ENCODE data around the gene CCHCR1.

The CCHCR1 gene

GRCh38 chr6:31162463-31163165 lies 5.0 kb upstream of the CCHCR1 start:
- DNase-seq (ENCODE audit: low spot score), result no peak

- DNase-seq (ENCODE audit: low spot score), result no peak
Measured at GRCh38 chr6:31161216-31162126, 3.9 kb upstream of the CCHCR1 start.

- DNase-seq (ENCODE audit: low spot score), result no peak
Measured at GRCh38 chr6:31158863-31159855, 1.6 kb upstream of the CCHCR1 start.

GRCh38 chr6:31158140-31158862 lies 699 bp upstream of the CCHCR1 start, which contains the start of gene TCF19:
Gene TCF19, plus strand, starts transcription at chr6:31158589. Its CDS starts 881 bp downstream, at chr6:31159470.
- DNase-seq (ENCODE audit: low spot score), result peak; percentile 99

DNA sequence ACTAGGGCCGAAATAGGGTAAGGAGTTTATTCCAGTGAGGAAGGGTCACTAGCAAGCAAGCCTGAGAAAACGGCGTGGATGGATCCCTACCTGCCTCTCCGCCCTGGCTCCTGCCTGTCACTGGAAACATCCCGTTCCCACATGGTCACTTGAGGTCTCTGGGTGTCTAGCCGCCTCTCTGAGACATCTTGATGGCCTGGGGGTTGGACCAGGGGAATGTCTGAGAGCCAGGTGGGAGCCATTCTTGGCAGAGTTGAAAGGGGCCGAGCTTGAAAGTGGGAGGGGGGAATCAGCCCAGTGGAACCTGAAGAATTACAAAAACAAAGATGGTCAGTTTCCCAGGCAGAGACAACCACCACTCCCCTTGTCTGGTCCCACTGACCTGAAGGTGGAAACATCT lies 961 bp downstream of the CCHCR1 start:
- DNase-seq (ENCODE audit: low spot score), result no peak

DNA sequence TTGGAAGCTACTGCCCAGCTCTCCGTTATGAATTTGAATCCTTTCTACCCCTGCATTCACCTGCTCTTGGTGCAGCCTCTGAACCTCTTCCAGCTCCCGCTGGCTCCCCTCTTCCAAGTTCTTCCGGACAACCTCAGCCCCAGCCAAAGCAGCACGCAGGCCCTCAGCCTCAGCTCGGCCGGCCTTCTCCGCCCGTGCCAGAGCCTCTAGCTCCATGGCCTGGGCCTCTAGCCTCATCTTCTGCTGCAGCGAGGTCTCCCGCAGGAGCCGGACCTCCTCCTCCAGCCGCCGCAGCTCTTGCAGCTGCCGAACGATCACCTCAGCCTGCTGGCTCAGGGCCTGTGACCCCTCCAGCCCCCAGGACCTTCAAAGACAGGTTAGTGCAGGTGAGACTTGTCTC lies 3.2 kb downstream of the CCHCR1 start:
- no peak for DNase-seq (ENCODE audit: low spot score)

DNA sequence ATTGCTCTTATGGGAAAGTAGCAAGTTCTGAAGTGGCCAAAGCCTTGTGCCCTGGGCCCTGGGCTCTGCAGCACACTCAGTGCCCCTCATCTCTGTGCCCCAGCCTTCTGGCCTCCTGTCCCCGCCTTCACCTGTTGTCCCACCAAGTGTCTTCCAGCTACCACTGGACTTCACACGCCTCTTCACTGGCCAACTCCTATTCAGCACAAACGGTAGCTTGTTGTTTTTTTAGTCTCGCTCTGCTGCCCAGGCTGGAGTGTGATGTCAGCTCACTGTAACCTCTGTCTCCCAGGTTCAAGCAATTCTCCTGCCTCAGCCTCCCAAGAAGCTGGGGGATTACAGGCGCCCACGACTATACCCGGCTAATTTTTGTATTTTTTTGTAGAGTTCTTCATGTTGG lies 4.8 kb downstream of the CCHCR1 start:
- no peak for DNase-seq (ENCODE audit: low spot score)

- DNase-seq (ENCODE audit: low spot score), result no peak
Measured at GRCh38 chr6:31149827-31150447, 7.7 kb downstream of the CCHCR1 start.

DNA sequence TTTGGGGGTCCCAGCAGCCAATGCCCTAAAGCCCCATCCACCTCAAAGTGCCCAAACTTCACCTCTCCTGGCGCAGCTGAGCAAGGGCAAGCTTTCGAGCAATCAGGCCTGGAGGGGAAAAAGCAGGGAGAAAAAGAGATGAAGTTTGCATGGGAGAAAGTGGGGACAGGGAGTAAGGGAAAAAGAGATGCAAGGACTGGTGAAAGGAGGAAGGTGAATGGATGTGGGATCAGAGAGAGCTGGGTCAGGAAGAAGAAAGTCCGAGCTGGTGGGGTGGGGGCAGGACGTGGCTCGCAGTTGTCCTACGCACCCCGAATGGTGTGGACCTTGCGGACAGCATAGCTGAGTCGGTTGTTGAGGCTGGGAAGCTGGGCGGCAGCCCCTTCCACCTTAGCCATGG lies 12.2 kb downstream of the CCHCR1 start:
- no peak for DNase-seq (ENCODE audit: low spot score)

- DNase-seq (ENCODE audit: low spot score), result no peak
Measured at GRCh38 chr6:31144970-31145340, 12.6 kb downstream of the CCHCR1 start.

DNA sequence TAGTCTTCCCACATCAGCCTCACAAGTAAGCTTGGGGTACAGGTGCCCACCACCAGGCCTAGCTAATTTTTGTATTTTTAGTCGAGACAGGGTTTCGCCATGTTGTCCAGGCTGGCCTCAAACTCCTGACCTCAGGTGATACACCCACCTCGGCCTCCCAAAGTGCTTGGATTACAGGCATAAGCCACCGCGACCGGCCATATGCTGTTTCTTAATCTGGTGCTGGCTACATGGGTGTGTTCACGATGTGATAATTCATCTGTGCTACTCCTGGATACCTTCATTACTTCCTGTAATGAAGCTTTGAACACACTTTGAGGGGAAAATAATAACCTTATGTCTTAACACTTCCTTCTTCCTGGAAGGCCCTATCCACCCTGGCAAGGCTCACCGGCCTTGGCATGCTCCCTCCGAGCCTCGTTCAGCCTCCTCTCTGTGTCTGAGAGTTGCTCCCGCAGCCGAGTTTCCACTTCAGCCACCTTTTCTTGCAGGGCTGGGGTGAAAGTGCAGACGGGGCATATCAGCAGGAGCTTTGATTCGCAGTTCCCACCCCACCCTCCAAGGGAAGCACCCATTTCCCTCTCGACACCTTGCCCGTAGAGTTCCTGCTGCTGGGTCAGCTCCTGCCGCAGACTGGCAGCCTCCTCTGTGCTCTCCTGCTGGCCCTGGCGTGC lies 13.2 kb downstream of the CCHCR1 start:
- no peak for DNase-seq (ENCODE audit: low spot score)

GRCh38 chr6:31143148-31143547 lies 14.5 kb downstream of the CCHCR1 start:
- DNase-seq (ENCODE audit: low spot score), result no peak

DNA sequence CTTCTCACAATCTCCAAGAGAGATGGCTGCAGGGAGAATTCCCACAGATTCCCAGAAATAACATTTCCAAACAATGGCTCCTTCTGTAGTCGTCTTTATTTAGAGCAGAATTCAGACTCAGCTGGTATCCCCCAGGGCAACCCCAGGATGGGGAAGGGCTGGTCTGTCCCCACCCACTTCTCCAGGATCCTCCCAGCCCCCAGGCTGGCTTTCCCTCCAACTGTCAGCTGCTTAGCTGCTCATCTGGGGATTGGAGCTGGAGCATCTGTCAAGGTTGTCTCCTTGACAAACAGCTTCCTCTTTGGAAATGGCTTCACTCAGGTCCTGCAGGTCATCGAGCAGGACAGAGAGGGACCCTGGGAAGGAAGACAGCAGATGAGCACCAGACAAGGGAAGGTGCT lies 15.2 kb downstream of the CCHCR1 start:
- DNase-seq (ENCODE audit: low spot score), result no peak

DNA sequence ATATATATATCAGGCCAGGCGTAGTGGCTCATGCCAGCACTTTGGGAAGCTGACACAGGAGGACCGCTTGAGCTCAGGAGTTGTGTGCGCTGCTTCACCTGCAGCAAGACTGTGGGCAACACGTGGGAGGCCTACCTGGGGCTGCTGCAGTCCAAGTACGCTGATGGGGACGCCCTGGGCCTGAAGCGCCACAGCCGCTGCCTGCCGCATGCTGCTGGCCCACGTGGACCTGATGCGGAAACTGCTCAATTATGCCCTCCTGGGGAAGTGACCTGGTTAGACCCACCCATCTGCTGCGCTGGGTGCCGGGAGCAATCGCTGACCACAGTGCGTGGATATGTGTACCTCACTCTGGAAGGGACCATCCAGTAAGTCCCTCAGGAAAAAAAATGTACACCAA lies 17.0 kb downstream of the CCHCR1 start:
- DNase-seq (ENCODE audit: low spot score), result no peak

- DNase-seq (ENCODE audit: low spot score), result no peak
Measured at GRCh38 chr6:31139599-31139998, 18.0 kb downstream of the CCHCR1 start.

GRCh38 chr6:31138982-31139381 lies 18.6 kb downstream of the CCHCR1 start, which contains the start of gene PSORS1C2:
Gene PSORS1C2, minus strand, starts transcription at chr6:31139066. Its CDS starts 40 bp downstream, at chr6:31139026.
- DNase-seq (ENCODE audit: low spot score), result no peak

GRCh38 chr6:31135710-31136109 lies 21.9 kb downstream of the CCHCR1 start:
- DNase-seq (ENCODE audit: low spot score), result no peak

- no peak for DNase-seq (ENCODE audit: low spot score)
Measured at GRCh38 chr6:31132806-31133205, 24.8 kb downstream of the CCHCR1 start.

- no peak for DNase-seq (ENCODE audit: low spot score)
Measured at GRCh38 chr6:31131595-31131994, 26.0 kb downstream of the CCHCR1 start.

DNA sequence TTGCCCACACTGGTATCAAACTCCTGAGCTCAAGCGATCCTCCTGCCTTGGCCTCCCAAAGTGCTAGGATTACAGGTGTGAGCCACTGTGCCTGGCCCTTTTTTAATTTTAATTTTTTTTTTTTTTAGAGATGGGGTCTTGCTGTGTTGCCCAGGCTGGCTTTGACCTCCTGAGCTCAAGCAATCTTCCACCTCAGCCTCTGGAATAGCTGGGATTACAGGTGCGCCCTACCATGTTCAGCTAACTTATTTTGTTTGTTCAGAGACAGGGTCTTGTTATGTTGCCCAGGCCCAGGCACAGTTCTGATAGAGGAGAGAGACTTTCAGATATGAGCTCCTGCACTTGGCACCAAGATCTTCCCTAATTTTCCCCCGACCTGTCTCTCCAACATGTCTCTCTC lies 26.9 kb downstream of the CCHCR1 start:
- no peak for DNase-seq (ENCODE audit: low spot score)

Data from SK-N-DZ (cell line).